Epithelial cell of esophagus (primary cell): ENCODE results near the gene ST6GALNAC4.
A peak's percentile ranks its signal among the peaks of the same experiment; 100 is the strongest.

Source experiments
- DNase-seq: peaks from one replicate; pipeline ENCODE4 v3.0.0; 2010; ENCODE audit warnings: low read depth
- H3K4me3 ChIP-seq: 2 replicates; pipeline ENCODE4 v1.5.1; 2011; ENCODE audit warnings: mild to moderate bottlenecking, low read length, control low read depth
- TF ChIP-seq, protein P1 (sequence below): IDR thresholded peaks from 2 replicates; pipeline ENCODE4 v1.5.1; 2011; ENCODE audit warnings: low read depth, mild to moderate bottlenecking, low read length, control low read depth, inconsistent platforms; ENCODE audit not compliant: insufficient read depth; ENCODE audit errors: missing control alignments

ST6GALNAC4 gene

GRCh38 chr9:127929625-127929979 lies 12.8 kb upstream of the ST6GALNAC4 start:
- no peak overlapping the region for H3K4me3 ChIP-seq
- TF ChIP-seq, protein P1, sequence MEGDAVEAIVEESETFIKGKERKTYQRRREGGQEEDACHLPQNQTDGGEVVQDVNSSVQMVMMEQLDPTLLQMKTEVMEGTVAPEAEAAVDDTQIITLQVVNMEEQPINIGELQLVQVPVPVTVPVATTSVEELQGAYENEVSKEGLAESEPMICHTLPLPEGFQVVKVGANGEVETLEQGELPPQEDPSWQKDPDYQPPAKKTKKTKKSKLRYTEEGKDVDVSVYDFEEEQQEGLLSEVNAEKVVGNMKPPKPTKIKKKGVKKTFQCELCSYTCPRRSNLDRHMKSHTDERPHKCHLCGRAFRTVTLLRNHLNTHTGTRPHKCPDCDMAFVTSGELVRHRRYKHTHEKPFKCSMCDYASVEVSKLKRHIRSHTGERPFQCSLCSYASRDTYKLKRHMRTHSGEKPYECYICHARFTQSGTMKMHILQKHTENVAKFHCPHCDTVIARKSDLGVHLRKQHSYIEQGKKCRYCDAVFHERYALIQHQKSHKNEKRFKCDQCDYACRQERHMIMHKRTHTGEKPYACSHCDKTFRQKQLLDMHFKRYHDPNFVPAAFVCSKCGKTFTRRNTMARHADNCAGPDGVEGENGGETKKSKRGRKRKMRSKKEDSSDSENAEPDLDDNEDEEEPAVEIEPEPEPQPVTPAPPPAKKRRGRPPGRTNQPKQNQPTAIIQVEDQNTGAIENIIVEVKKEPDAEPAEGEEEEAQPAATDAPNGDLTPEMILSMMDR = no peak
- no peak for DNase-seq

- no peak for DNase-seq
- TF ChIP-seq, protein P1 = no peak
- no peak overlapping the region for H3K4me3 ChIP-seq
Measured at GRCh38 chr9:127928676-127929624, 12.1 kb upstream of the ST6GALNAC4 start.

- DNase-seq = no peak
- peak overlapping the region; percentile 29 for H3K4me3 ChIP-seq
- TF ChIP-seq, protein P1 = no peak
Measured at GRCh38 chr9:127927988-127928675, 11.3 kb upstream of the ST6GALNAC4 start.

DNA sequence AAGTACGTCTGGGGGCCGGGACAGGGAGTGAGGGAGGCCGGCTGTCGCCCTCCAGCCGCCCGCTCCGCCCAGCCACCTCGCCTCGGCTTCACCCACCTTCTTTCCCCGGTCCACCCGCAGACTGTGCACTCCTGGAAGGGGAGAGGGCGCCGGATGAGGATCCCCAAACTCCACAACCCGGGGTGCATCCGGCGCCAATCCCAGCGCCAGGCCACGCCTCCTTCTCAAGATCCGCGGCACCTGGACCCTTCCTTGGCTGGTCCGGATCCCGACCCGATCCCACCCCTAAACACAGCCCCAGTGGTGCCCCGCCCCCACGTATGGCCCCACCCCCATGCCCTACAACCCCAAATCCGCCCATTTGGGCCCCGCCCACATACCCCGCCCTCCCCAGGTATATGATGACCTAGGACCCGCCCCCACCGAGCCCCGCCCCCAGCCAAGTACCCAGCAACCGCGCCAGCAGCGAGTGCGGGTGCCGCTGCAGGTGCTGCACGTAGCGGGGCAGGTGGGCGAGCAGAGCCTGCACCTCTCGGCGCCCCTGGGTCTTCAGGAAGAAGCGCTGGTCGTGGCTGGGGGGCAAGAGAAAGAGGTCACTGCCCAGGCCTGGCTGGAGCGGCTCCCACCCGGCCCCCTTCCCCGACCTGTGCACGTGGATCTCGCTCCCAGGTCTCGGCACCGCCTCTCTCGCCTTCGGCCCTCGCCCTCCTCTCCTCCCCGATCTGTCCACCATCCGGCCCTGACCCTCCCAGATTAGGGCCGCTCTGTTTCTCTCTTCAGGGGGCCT lies 10.6 kb upstream of the ST6GALNAC4 start:
- TF ChIP-seq, protein P1 = no peak
- peak overlapping the region; percentile 61 for H3K4me3 ChIP-seq
- peak; percentile 86 for DNase-seq

GRCh38 chr9:127926906-127927200 lies 10.0 kb upstream of the ST6GALNAC4 start:
- TF ChIP-seq, protein P1 = no peak
- H3K4me3 ChIP-seq = peak overlapping the region; percentile 61
- peak; percentile 48 for DNase-seq

- no peak for DNase-seq
- TF ChIP-seq, protein P1 = no peak
- H3K4me3 ChIP-seq = peak overlapping the region; percentile 61
Measured at GRCh38 chr9:127925959-127926905, 9.4 kb upstream of the ST6GALNAC4 start.
